22Rv1 (cell line): ENCODE results near the gene GMDS.

Experiments
- H3K27ac ChIP-seq: fragments of 450-650 bp; 2 replicates; pipeline ENCODE4 v1.5.1; 2017
- ZFX ChIP-seq: fragments of 450-650 bp; IDR thresholded peaks from 2 replicates; pipeline ENCODE4 v1.6.1; 2017; ENCODE audit warnings: antibody characterized with exemption, borderline replicate concordance
- TF ChIP-seq, protein P1 (sequence below): fragments of 450-650 bp; IDR thresholded peaks from 2 replicates; pipeline ENCODE4 v1.5.1; 2017; ENCODE audit warnings: mild to moderate bottlenecking

Gene GMDS

DNA sequence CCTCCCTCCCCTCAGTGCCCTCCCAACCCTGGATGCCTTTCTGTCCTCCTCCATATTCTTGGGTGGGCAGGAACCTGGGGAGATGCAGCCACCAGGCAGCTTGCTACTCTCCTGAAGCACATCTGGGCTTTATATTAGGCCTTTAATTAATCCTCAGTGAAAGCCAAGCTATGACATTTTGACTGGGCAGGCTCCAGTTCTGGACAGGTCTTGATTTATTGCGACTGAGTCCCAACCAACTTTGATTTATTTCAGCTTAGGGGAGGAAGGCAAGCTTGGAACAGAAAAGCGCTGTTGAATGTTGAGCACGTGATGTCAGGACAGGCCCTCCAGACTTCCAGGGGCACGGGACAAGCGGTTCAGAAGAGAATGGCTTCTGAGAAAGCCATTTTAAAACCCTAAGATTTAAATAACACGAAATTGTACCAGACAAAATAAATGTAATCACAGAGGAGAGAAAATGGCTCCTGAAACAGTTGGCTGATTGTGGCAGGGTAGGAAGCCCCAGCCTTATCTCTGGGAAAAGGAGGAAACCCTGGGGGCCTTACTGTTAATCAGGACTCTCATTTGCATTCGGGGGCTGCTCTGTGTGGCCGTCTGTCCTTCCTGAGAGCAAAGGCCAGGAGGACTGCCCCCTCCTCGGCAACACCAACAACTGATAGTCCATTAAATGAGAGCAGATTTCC is 341.5 kb downstream of the GMDS start:
- no peak for TF ChIP-seq ZFX
- TF ChIP-seq, protein P1, sequence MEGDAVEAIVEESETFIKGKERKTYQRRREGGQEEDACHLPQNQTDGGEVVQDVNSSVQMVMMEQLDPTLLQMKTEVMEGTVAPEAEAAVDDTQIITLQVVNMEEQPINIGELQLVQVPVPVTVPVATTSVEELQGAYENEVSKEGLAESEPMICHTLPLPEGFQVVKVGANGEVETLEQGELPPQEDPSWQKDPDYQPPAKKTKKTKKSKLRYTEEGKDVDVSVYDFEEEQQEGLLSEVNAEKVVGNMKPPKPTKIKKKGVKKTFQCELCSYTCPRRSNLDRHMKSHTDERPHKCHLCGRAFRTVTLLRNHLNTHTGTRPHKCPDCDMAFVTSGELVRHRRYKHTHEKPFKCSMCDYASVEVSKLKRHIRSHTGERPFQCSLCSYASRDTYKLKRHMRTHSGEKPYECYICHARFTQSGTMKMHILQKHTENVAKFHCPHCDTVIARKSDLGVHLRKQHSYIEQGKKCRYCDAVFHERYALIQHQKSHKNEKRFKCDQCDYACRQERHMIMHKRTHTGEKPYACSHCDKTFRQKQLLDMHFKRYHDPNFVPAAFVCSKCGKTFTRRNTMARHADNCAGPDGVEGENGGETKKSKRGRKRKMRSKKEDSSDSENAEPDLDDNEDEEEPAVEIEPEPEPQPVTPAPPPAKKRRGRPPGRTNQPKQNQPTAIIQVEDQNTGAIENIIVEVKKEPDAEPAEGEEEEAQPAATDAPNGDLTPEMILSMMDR = no peak
- no peak overlapping the region for H3K27ac ChIP-seq

DNA sequence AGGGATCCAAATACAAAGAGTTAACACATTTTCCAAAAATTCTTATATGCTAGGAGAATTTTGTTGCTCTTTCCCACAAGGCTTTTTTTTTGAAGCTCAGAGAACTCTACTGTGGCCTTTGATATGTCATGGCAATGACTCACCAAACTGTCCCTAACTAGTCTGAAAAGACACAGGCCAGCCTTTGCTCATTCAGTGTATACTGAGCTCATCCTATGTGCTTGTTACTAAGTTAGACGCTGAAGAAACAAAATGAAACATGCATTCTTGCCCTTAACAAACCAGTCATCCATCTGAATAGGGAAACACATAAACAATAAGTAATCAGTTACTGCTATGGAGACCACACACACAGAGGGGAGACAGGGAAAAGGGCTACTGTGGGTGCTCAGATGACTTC is 343.8 kb downstream of the GMDS start:
- TF ChIP-seq, protein P1 = no peak
- no peak for TF ChIP-seq ZFX
- no peak overlapping the region for H3K27ac ChIP-seq

DNA sequence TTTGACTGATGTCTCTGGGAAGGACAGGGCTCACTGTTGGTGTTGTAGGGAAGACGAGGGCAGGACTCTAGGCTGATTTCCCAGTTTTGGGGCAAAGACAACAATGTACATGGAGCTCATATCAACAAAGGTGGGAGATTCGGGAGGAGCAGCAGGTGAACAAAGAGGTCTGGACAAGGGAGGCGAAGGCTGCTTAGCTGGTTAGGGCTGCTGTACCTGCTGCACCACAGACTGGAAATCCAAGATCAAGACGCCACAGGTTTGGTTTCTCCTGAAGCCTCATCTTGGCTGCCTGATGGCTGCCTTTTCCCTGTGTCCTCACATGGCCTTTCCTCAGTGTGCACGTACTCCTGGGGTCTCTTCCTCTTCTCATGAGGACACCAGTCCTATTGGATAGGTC is 348.5 kb downstream of the GMDS start:
- no peak for TF ChIP-seq ZFX
- TF ChIP-seq, protein P1 = no peak
- no peak overlapping the region for H3K27ac ChIP-seq

DNA sequence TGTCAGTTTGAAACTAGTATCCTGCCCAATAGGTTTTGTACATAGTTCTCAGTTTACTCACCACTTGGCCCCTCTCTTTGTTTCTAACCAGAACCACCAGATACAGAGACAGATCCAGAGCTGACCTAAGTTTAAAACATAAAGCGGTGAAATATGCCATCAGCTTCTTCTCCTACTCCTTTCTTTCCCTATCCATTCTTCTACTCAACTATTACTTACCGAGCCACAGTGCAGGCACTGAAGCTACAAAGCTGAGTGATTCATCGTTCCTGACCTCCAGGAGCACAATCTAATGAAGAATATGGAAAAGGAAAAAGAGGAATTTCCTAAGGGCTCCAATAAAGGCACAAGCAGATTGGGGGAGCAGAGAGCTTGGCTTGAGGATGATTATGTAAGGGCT is 349.7 kb downstream of the GMDS start:
- H3K27ac ChIP-seq = no peak overlapping the region
- TF ChIP-seq ZFX = no peak
- TF ChIP-seq, protein P1 = no peak

- no peak for TF ChIP-seq ZFX
- TF ChIP-seq, protein P1 = no peak
- no peak overlapping the region for H3K27ac ChIP-seq
Measured at GRCh38 chr6:1894954-1895353, 350.5 kb downstream of the GMDS start.

- TF ChIP-seq, protein P1 = no peak
- TF ChIP-seq ZFX = no peak
- H3K27ac ChIP-seq = no peak overlapping the region
Measured at GRCh38 chr6:1893470-1894130, 351.8 kb downstream of the GMDS start.

DNA sequence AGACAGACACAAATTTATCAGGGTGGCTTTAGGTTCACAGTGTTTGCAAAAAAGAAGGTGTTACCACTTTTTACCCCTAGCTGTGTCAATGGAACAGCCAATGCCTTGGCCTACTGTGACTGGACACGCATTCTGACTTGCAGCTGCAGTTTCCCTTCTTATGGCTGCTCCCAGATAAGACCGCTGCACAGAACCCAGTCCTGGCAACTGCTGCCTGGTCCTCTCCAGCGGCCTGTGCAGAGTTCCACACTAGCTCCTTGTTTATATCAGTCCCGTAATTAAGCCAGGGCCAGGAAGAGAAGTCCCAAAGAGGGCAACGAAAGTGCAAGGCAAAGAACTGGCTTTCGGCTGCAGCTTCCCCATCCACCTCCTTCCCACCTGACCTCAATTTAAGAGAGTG is 352.7 kb downstream of the GMDS start:
- no peak overlapping the region for H3K27ac ChIP-seq
- TF ChIP-seq, protein P1 = no peak
- TF ChIP-seq ZFX = no peak
